GM12892 (cell line): ENCODE results near the gene WDR91.

Source experiments
- POLR2A ChIP-seq: IDR thresholded peaks from 2 replicates; pipeline ENCODE4 v1.6.1; 2011; ENCODE audit warnings: low read depth, low read length, control low read depth
- POLR2AphosphoS5 ChIP-seq: IDR thresholded peaks from 2 replicates; pipeline ENCODE4 v1.6.1; 2011; ENCODE audit warnings: low read depth, low read length, control low read depth
- TAF1 ChIP-seq: IDR thresholded peaks from 2 replicates; pipeline ENCODE4 v1.6.1; 2011; ENCODE audit warnings: low read depth, mild to moderate bottlenecking, control low read depth, low read length, borderline replicate concordance

DNA sequence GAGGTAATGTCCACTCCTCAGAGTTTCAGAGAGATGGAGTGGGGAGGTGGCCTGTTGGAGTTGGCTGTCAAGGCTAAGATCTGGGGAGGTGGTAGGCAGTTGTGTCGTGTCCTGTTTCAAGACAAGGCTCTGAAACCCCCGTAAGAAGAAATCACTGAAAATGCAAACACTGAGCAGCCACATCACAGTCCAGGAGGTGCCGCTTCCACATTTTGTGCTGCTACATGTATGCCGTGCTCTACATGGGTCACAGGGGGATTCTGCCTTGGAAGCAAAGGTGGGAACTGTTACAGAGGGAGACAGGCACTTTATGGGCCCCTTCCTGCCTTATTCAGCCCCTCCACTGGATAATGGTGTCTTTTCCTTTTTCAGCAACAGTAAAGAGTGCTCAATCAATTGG is 11.9 kb downstream of the WDR91 start:
- TF ChIP-seq POLR2AphosphoS5 (no peak), POLR2A (no peak), TAF1 (no peak)
